AG04450 (cell line): ENCODE results near the gene CDC42EP4. TPM values are rescaled to one million over a fixed set of nuclear protein-coding genes. Genes with fewer than 3 reads are reported as not detected.

Experiments used
- CTCF ChIA-PET: fragments of 300-600, 350-600 bp; formaldehyde crosslinking; extraction: SDS; loops from one replicate; lab custom pipeline; 2022; ENCODE audit warnings: antibody characterized with exemption, inconsistent platforms; lab: Charles Lee
- POLR2A ChIA-PET: fragments of 350-600 bp; formaldehyde crosslinking; extraction: SDS; loops from one replicate; lab custom pipeline; 2021; ENCODE audit warnings: antibody characterized with exemption, inconsistent platforms; lab: Yijun Ruan, JAX
- DNase-seq: peaks from one replicate; pipeline ENCODE4 v3.0.0-alpha.2; 2011; ENCODE audit warnings: low read depth, low spot score
- H3K27ac ChIP-seq: one replicate; pipeline ENCODE4 v1.5.1; 2012; ENCODE audit warnings: low read depth, low read length, control low read depth
- H3K27me3 ChIP-seq: one replicate; pipeline ENCODE4 v1.6.0; 2012; ENCODE audit warnings: low read length; ENCODE audit not compliant: control insufficient read depth, insufficient read depth
- H3K4me3 ChIP-seq: 2 replicates; pipeline ENCODE4 v1.5.1; 2011; ENCODE audit warnings: mild to moderate bottlenecking, low read depth, low read length, control low read depth
- H3K9me3 ChIP-seq: 2 replicates; pipeline ENCODE4 v1.5.1; 2012; ENCODE audit warnings: low read length; ENCODE audit not compliant: control insufficient read depth, insufficient read depth
- polyA plus RNA-seq: library from polyadenylated mRNA; depleted of rRNA; stranded (reverse); fragments of >200 nt; gene quantifications from 2 replicates; pipeline ENCODE4 v1.2.3, GENCODE V29; 2011
- TF ChIP-seq, protein P1 (sequence below): IDR thresholded peaks from 2 replicates; pipeline ENCODE4 v1.5.1; 2011; ENCODE audit warnings: low read depth, low read length, control low read depth, inconsistent platforms

Gene CDC42EP4
- polyA plus RNA-seq, 1 experiment = 21.9 TPM

DNA sequence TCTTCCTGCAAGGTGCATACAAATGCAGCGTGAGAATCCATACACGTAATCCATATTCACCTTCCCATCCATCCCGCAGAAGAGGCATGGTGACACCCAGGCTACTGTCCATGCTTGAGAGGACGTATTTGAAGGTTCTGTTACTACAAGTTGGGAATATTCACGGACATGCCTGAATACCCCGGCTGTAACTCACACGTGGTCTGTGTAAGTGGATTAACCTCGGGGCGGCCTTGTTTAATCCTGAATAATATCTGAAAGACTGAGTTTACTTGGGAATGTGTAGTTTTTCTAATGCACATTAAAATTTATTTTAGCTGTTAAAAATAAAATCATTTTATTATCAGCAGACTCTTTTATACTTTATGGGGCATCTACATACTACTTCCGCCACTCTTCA, 63.3 kb downstream of the CDC42EP4 start:
- CTCF ChIA-PET = interaction anchor here (0.5 to 14.3 kb wide), 12 partner anchors 41 to 692 kb away, joined by 3 to 449 read pairs (median 4); no protein-coding TSS in a partner anchor
- DNase-seq = no peak
- POLR2A ChIA-PET = no interaction called here

DNA sequence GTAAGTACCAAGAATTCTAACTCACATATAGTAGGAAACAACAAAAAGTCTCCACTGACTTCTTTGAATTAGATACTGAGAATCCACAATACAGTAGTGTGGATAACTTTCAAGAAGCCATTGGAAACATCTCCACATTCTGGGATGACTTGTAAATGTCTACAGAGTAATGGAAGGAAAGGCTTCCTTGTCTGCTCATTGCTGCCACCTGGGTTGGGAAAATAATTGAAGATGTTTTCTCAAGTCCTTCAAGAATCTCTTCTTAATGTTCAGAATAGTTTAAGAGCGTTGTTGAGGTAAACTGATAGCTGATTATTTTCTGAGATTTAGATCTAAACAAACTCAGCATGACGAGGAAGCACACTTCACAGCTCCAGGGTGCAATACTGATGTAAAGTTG, 64.1 kb downstream of the CDC42EP4 start:
- POLR2A ChIA-PET = no interaction called here
- no peak for DNase-seq
- TF ChIP-seq, protein P1, sequence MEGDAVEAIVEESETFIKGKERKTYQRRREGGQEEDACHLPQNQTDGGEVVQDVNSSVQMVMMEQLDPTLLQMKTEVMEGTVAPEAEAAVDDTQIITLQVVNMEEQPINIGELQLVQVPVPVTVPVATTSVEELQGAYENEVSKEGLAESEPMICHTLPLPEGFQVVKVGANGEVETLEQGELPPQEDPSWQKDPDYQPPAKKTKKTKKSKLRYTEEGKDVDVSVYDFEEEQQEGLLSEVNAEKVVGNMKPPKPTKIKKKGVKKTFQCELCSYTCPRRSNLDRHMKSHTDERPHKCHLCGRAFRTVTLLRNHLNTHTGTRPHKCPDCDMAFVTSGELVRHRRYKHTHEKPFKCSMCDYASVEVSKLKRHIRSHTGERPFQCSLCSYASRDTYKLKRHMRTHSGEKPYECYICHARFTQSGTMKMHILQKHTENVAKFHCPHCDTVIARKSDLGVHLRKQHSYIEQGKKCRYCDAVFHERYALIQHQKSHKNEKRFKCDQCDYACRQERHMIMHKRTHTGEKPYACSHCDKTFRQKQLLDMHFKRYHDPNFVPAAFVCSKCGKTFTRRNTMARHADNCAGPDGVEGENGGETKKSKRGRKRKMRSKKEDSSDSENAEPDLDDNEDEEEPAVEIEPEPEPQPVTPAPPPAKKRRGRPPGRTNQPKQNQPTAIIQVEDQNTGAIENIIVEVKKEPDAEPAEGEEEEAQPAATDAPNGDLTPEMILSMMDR = no peak; the same call in 1 of the 2 replicates

More for the DNA sequence above, 63.3 kb downstream of the CDC42EP4 start:
- Histone ChIP-seq H3K27ac (no peak overlapping the region), H3K9me3 (no peaks in the 10 kb centered on the region), H3K27me3 (no peaks in the 10 kb centered on the region), H3K4me3 (no peak overlapping the region)
- TF ChIP-seq, protein P1 = no peak

DNA sequence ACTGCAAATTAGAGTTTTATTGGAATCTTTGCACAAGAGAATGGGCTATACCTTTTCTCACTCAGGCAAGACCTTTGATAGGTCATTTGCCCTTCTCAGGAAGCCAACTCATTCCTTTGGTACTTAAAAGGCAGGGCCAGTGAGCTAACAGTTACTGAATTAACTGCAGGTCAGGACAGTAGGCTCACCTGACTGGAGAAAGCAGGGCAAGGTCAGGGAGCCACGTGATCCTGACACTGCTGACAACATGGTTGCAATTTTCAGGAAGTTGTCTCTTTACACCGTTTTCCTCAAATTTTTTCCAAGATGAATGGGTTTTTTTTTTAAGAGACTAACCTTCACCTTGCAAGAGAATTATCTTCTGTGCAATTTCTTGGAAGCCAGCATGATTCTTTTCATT, 71.2 kb downstream of the CDC42EP4 start:
- TF ChIP-seq, protein P1 = no peak
- Histone ChIP-seq H3K27ac (no peak overlapping the region), H3K27me3 (no peaks in the 10 kb centered on the region), H3K9me3 (no peaks in the 10 kb centered on the region), H3K4me3 (no peak overlapping the region)
- DNase-seq = no peak
- POLR2A ChIA-PET = no interaction called here
- CTCF ChIA-PET = interaction anchor here (0.7 to 1.2 kb wide), 2 partner anchors 15 to 515 kb away, joined by 4 read pairs; no protein-coding TSS in a partner anchor

More for the DNA sequence above, 64.1 kb downstream of the CDC42EP4 start:
- Histone ChIP-seq H3K27me3 (no peaks in the 10 kb centered on the region), H3K9me3 (no peaks in the 10 kb centered on the region), H3K27ac (no peak overlapping the region), H3K4me3 (no peak overlapping the region)
- CTCF ChIA-PET = interaction anchor here (0.7 to 14.3 kb wide), 9 partner anchors 7 to 691 kb away, joined by 3 to 449 read pairs (median 5); no protein-coding TSS in a partner anchor

DNA sequence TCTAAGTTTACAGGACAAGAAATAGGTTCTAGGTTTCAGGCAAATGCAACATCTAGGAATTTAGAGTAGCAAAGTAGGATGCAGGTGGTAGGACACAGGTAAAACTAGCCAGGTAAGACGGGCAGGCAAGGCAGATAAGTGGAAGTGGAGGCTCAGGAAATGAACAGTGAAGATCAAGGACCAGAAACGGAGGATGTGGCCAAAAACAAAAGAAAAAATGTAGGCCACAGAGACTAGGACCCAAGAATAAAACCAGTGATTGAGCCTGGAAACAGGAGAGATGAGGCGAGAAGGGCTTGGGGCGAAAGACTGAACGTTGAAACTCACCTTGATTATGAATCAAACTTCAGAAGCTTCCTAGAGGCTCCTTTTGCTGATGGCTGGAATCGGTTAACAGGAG, 74.1 kb downstream of the CDC42EP4 start:
- DNase-seq = no peak
- Histone ChIP-seq H3K9me3 (no peaks in the 10 kb centered on the region; the same call in 1 of the 2 replicates), H3K27ac (no peak overlapping the region), H3K4me3 (no peak overlapping the region), H3K27me3 (no peaks in the 10 kb centered on the region)
- ChIA-PET CTCF (interaction anchor here (0.5 to 1.1 kb wide), 3 partner anchors 18 to 850 kb away, joined by 3 to 8 read pairs (median 7); no protein-coding TSS in a partner anchor), POLR2A (no interaction called here)
- TF ChIP-seq, protein P1 = no peak

DNA sequence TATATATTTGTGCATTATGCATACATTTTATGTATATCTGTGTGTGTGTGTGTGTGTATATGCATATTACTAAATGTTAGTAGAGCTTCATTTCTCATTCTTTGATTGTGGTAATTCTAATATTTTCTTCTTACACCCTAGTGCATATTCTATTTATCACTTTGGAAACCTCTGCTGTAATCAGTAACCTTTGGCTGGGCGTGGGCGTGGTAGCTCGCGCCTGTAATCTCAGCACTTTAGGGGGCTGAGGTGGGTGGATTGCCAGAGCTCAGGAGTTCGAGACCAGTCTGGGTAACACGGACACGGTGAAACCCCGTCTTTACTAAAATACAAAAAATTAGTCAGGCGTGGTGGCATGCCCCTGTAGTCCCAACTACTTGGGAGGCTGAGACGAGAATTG, 77.1 kb downstream of the CDC42EP4 start:
- H3K27me3 ChIP-seq = no peaks in the 10 kb centered on the region
- ChIA-PET CTCF (interaction anchor here (1.1 to 3.4 kb wide), 4 partner anchors 21 to 510 kb away, joined by 3 to 19 read pairs (median 13); no protein-coding TSS in a partner anchor), POLR2A (no interaction called here)
- no peak overlapping the region for H3K27ac ChIP-seq
- DNase-seq = no peak
- no peaks in the 10 kb centered on the region; the same call in 1 of the 2 replicates for H3K9me3 ChIP-seq
- no peak overlapping the region for H3K4me3 ChIP-seq
- TF ChIP-seq, protein P1 = no peak
